ENCODE results near the gene TBX10. TPM values are rescaled to one million over a fixed set of nuclear protein-coding genes. Genes with fewer than 3 reads are reported as not detected.
A peak's percentile ranks its signal among the peaks of the same experiment; 100 is the strongest.
"Not testable (repeated sequence)": the region's sequence is repeated elsewhere in the genome, so short reads cannot be mapped to it uniquely, and the experiment has no call there.

TBX10 gene
- total RNA-seq, 1 experiment from 2014 or later, result not detected

- DNase-seq (ENCODE audit: low spot score), result no peak
Measured at GRCh38 chr11:67600324-67601029, 39.1 kb downstream of the TBX10 start.

- no peak for DNase-seq (ENCODE audit: low spot score)
Measured at GRCh38 chr11:67599149-67599548, 40.4 kb downstream of the TBX10 start.

- not testable (repeated sequence) for DNase-seq (ENCODE audit: low spot score)
Measured at GRCh38 chr11:67597963-67598362, 41.6 kb downstream of the TBX10 start.

- DNase-seq (ENCODE audit: low spot score), result not testable (repeated sequence)
Measured at GRCh38 chr11:67597458-67597857, 42.1 kb downstream of the TBX10 start.

GRCh38 chr11:67596753-67597300 lies 42.7 kb downstream of the TBX10 start:
- no peak for DNase-seq (ENCODE audit: low spot score)

- no peak for DNase-seq (ENCODE audit: low spot score)
Measured at GRCh38 chr11:67594480-67594879, 45.1 kb downstream of the TBX10 start.

- no peak for DNase-seq (ENCODE audit: low spot score)
Measured at GRCh38 chr11:67593565-67593905, 46.0 kb downstream of the TBX10 start.

GRCh38 chr11:67592880-67593564 lies 46.5 kb downstream of the TBX10 start:
- DNase-seq (ENCODE audit: low spot score), result no peak

GRCh38 chr11:67588899-67589415 lies 50.6 kb downstream of the TBX10 start:
- DNase-seq (ENCODE audit: low spot score), result not testable (repeated sequence)

- DNase-seq (ENCODE audit: low spot score), result no peak
Measured at GRCh38 chr11:67588136-67588503, 51.4 kb downstream of the TBX10 start.

- no peak for DNase-seq (ENCODE audit: low spot score)
Measured at GRCh38 chr11:67586568-67587250, 52.9 kb downstream of the TBX10 start.

GRCh38 chr11:67585911-67586310 lies 53.7 kb downstream of the TBX10 start:
- DNase-seq (ENCODE audit: low spot score), result no peak

- DNase-seq (ENCODE audit: low spot score), result no peak
Measured at GRCh38 chr11:67584881-67585873, 54.4 kb downstream of the TBX10 start.

- peak; percentile 28 for DNase-seq (ENCODE audit: low spot score)
Measured at GRCh38 chr11:67584205-67584880, 55.2 kb downstream of the TBX10 start.

- peak; percentile 76 for DNase-seq (ENCODE audit: low spot score)
Measured at GRCh38 chr11:67583247-67584204, 56.0 kb downstream of the TBX10 start, which contains the start of gene GSTP1. TSS of gene GSTP1 (plus strand) at chr11:67583812. CDS start at chr11:67583844, 32 bp downstream.

GRCh38 chr11:67582011-67582410 lies 57.6 kb downstream of the TBX10 start:
- DNase-seq (ENCODE audit: low spot score), result no peak

- no peak for DNase-seq (ENCODE audit: low spot score)
Measured at GRCh38 chr11:67581469-67581868, 58.1 kb downstream of the TBX10 start.
